HepG2 (cell line): ENCODE results near the gene NSMCE4A. TPM values are rescaled to one million over a fixed set of nuclear protein-coding genes. Genes with fewer than 3 reads are reported as not detected.

Experiments used
- AKAP8 ChIP-seq: sonication (generic); formaldehyde crosslinking; IDR thresholded peaks from 2 replicates; pipeline ENCODE4 v1.5.1; 2020; ENCODE audit warnings: mild to moderate bottlenecking, missing genetic modification reagents
- CCAR2 ChIP-seq: fragments of 200-400 bp; formaldehyde crosslinking; optimal IDR thresholded peaks from 2 replicates; pipeline ENCODE3; 2018; ENCODE audit warnings: low read depth, mild to moderate bottlenecking, low read length, moderate library complexity
- CHD4 ChIP-seq: fragments of 200-600 bp; sonication (generic); IDR thresholded peaks from 2 replicates; pipeline ENCODE4 v1.7.0; 2017; ENCODE audit warnings: mild to moderate bottlenecking, low read length, borderline replicate concordance
- DMAP1 ChIP-seq: IDR thresholded peaks from 2 replicates; pipeline ENCODE4 v1.6.1; 2016
- FOXP1 ChIP-seq, 2 experiments: fragments of 450-650 bp in 1 of 2; IDR thresholded peaks; 2 replicates each; pipeline ENCODE4 v1.6.1; 2017 to 2018; ENCODE audit warnings: antibody characterized with exemption in 1 of 2
- HNRNPL ChIP-seq: fragments of 200-400 bp; formaldehyde crosslinking; IDR thresholded peaks from 2 replicates; pipeline ENCODE4 v1.6.1; 2017; ENCODE audit warnings: mild to moderate bottlenecking, low read depth, low read length
- SRSF1 ChIP-seq: fragments of 200-400 bp; formaldehyde crosslinking; optimal IDR thresholded peaks from 2 replicates; pipeline ENCODE3; 2017; ENCODE audit warnings: mild to moderate bottlenecking, low read depth, low read length, moderate library complexity
- ZMYM3 ChIP-seq: sonication (generic); formaldehyde crosslinking; IDR thresholded peaks from 2 replicates; pipeline ENCODE4 v1.5.1; 2020; ENCODE audit warnings: mild to moderate bottlenecking, missing genetic modification reagents
- ZNF224 ChIP-seq: sonication (generic); formaldehyde crosslinking; IDR thresholded peaks from 2 replicates; pipeline ENCODE4 v1.5.0; 2020; ENCODE audit warnings: mild to moderate bottlenecking, missing genetic modification reagents
- ZNF30 ChIP-seq: sonication (generic); formaldehyde crosslinking; IDR thresholded peaks from 2 replicates; pipeline ENCODE4 v1.5.0; 2020; ENCODE audit warnings: mild to moderate bottlenecking, missing genetic modification reagents
- ZNF547 ChIP-seq: sonication (generic); formaldehyde crosslinking; IDR thresholded peaks from 2 replicates; pipeline ENCODE4 v1.5.1; 2020; ENCODE audit warnings: mild to moderate bottlenecking, missing genetic modification reagents
- ZSCAN29 ChIP-seq: sonication (generic); formaldehyde crosslinking; conservative IDR thresholded peaks from 2 replicates; pipeline ENCODE4 v1.4.0; 2020; ENCODE audit warnings: mild to moderate bottlenecking, missing genetic modification reagents
- polyA plus RNA-seq, 8 experiments: library from polyadenylated mRNA; depleted of rRNA in 3 of 8; stranded (reverse) in 7 of 8; unstranded in 1 of 8; fragments of >200 nt; fragmentation: Illumina TruSeq in 4 of 8; extraction: Trizol in 4 of 8; gene quantifications; 2 replicates each; pipeline versions ENCODE4 v1.2.1 to v1.2.3, GENCODE V29; 2011 to 2016; ENCODE audit warnings: low read depth in 4 of 8, missing spikeins in 1 of 8, mixed read lengths in 1 of 8; ENCODE audit not compliant: insufficient read depth in 1 of 8
- total RNA-seq, 5 experiments: library from RNA; depleted of rRNA; stranded (reverse); fragments of >200 nt; fragmentation: Illumina TruSeq; extraction: Trizol; gene quantifications; 2 replicates each; pipeline ENCODE4 v1.2.3, GENCODE V29; 2016; ENCODE audit warnings: low read depth in 1 of 5
- TF ChIP-seq, protein P1 (sequence below): sonication (generic); formaldehyde crosslinking; IDR thresholded peaks from 2 replicates; pipeline ENCODE4 v1.4.0; 2020; ENCODE audit warnings: missing genetic modification reagents
- TF ChIP-seq, protein P2 (sequence below): sonication (generic); formaldehyde crosslinking; IDR thresholded peaks from 2 replicates; pipeline ENCODE4 v1.8.0; 2022; ENCODE audit warnings: mild to moderate bottlenecking, missing genetic modification reagents; ENCODE audit not compliant: insufficient replicate concordance
- TF ChIP-seq, protein P3 (sequence below): sonication (generic); formaldehyde crosslinking; IDR thresholded peaks from 2 replicates; pipeline ENCODE4 v1.4.0; 2020; ENCODE audit warnings: missing genetic modification reagents
- TF ChIP-seq, protein P4 (sequence below): sonication (generic); formaldehyde crosslinking; IDR thresholded peaks from 2 replicates; pipeline ENCODE4 v1.9.0; 2022; ENCODE audit warnings: missing genetic modification reagents, mild to moderate bottlenecking, borderline replicate concordance

NSMCE4A gene
- total and polyA plus RNA-seq, 2 of the 13 experiments (the other 11 are each of a cell fraction or from before 2014, with no cell fraction given) = 61.1 to 91.6 TPM

DNA sequence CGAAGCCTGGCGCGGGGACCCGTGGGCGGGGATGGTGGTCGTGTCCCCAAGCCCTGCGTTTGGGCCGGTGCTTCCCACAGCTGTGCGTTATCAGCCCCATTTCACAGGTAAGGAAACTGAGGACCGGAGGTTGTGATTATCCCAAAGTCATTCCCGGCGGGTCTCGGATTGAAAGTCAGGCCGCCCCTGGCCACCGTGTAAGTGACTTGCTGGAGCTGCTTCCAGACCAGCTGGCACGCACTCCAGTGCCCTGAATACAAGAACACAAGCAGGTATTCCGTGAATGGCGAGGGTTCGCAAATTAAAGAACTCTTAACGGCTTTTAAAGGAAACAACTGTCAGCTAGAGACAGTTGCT lies 46.5 kb downstream of the NSMCE4A start (continued):
- TF ChIP-seq, protein P1, sequence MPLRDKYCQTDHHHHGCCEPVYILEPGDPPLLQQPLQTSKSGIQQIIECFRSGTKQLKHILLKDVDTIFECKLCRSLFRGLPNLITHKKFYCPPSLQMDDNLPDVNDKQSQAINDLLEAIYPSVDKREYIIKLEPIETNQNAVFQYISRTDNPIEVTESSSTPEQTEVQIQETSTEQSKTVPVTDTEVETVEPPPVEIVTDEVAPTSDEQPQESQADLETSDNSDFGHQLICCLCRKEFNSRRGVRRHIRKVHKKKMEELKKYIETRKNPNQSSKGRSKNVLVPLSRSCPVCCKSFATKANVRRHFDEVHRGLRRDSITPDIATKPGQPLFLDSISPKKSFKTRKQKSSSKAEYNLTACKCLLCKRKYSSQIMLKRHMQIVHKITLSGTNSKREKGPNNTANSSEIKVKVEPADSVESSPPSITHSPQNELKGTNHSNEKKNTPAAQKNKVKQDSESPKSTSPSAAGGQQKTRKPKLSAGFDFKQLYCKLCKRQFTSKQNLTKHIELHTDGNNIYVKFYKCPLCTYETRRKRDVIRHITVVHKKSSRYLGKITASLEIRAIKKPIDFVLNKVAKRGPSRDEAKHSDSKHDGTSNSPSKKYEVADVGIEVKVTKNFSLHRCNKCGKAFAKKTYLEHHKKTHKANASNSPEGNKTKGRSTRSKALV (CRISPR knock-in tag) = peak; percentile 64; the same call in 1 of the 2 replicates
- TF ChIP-seq CHD4 (peak; percentile 94), AKAP8 (CRISPR knock-in tag) (0 out of 2 replicates have a peak, but pooled peaks have one; percentile 14), CCAR2 (no peak), DMAP1 (CRISPR knock-in tag) (no peak; the same call in 1 of the 2 replicates), ZNF30 (peak; percentile 42; the same call in 1 of the 2 replicates), FOXP1 (IDR thresholded peaks at IDR 0.05) (no peak), FOXP1 (CRISPR knock-in tag; IDR thresholded peaks at IDR 0.05) (no peak), ZNF547 (CRISPR knock-in tag) (peak; percentile 42; the same call in 1 of the 2 replicates), ZMYM3 (CRISPR knock-in tag) (peak; percentile 65; the same call in 1 of the 2 replicates), ZNF224 (CRISPR knock-in tag) (0 out of 2 replicates have a peak, but pooled peaks have one; percentile 47), SRSF1 (peak; percentile 55), ZSCAN29 (CRISPR knock-in tag) (no peak), HNRNPL (peak; percentile 18; the same call in 1 of the 2 replicates)
- TF ChIP-seq, protein P2, sequence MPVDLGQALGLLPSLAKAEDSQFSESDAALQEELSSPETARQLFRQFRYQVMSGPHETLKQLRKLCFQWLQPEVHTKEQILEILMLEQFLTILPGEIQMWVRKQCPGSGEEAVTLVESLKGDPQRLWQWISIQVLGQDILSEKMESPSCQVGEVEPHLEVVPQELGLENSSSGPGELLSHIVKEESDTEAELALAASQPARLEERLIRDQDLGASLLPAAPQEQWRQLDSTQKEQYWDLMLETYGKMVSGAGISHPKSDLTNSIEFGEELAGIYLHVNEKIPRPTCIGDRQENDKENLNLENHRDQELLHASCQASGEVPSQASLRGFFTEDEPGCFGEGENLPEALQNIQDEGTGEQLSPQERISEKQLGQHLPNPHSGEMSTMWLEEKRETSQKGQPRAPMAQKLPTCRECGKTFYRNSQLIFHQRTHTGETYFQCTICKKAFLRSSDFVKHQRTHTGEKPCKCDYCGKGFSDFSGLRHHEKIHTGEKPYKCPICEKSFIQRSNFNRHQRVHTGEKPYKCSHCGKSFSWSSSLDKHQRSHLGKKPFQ (CRISPR knock-in tag) = peak; percentile 9
- TF ChIP-seq, protein P3, sequence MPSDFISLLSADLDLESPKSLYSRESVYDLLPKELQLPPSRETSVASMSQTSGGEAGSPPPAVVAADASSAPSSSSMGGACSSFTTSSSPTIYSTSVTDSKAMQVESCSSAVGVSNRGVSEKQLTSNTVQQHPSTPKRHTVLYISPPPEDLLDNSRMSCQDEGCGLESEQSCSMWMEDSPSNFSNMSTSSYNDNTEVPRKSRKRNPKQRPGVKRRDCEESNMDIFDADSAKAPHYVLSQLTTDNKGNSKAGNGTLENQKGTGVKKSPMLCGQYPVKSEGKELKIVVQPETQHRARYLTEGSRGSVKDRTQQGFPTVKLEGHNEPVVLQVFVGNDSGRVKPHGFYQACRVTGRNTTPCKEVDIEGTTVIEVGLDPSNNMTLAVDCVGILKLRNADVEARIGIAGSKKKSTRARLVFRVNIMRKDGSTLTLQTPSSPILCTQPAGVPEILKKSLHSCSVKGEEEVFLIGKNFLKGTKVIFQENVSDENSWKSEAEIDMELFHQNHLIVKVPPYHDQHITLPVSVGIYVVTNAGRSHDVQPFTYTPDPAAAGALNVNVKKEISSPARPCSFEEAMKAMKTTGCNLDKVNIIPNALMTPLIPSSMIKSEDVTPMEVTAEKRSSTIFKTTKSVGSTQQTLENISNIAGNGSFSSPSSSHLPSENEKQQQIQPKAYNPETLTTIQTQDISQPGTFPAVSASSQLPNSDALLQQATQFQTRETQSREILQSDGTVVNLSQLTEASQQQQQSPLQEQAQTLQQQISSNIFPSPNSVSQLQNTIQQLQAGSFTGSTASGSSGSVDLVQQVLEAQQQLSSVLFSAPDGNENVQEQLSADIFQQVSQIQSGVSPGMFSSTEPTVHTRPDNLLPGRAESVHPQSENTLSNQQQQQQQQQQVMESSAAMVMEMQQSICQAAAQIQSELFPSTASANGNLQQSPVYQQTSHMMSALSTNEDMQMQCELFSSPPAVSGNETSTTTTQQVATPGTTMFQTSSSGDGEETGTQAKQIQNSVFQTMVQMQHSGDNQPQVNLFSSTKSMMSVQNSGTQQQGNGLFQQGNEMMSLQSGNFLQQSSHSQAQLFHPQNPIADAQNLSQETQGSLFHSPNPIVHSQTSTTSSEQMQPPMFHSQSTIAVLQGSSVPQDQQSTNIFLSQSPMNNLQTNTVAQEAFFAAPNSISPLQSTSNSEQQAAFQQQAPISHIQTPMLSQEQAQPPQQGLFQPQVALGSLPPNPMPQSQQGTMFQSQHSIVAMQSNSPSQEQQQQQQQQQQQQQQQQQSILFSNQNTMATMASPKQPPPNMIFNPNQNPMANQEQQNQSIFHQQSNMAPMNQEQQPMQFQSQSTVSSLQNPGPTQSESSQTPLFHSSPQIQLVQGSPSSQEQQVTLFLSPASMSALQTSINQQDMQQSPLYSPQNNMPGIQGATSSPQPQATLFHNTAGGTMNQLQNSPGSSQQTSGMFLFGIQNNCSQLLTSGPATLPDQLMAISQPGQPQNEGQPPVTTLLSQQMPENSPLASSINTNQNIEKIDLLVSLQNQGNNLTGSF (CRISPR knock-in tag) = no peak
- TF ChIP-seq, protein P4, sequence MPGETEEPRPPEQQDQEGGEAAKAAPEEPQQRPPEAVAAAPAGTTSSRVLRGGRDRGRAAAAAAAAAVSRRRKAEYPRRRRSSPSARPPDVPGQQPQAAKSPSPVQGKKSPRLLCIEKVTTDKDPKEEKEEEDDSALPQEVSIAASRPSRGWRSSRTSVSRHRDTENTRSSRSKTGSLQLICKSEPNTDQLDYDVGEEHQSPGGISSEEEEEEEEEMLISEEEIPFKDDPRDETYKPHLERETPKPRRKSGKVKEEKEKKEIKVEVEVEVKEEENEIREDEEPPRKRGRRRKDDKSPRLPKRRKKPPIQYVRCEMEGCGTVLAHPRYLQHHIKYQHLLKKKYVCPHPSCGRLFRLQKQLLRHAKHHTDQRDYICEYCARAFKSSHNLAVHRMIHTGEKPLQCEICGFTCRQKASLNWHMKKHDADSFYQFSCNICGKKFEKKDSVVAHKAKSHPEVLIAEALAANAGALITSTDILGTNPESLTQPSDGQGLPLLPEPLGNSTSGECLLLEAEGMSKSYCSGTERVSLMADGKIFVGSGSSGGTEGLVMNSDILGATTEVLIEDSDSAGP = 0 out of 2 replicates have a peak, but pooled peaks have one; percentile 6
